ENCODE results near the gene THSD4.

The THSD4 gene

DNA sequence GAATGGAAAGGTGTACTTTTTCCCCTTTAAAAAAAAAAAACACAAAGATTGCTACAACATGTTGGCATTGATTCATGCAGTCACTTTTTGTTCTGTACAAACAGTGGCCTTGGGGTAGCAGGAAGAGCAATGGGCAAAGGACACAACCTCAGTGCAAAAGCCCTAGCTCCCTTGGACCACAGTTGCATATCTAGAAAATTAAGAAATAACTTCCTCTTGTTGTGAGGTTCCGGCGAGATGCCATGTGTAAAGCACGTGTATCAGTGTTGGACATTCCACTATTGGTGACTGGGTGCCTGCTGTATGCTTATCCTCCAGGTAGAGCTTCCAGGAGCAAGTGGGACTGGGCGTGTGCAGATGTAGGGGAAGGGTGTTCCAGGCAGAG is 164.5 kb downstream of the THSD4 start:
- H3K27me3 ChIP-seq (ENCODE audit: low read depth, low read length) = peaks cover 26% of the 10 kb centered on the region

DNA sequence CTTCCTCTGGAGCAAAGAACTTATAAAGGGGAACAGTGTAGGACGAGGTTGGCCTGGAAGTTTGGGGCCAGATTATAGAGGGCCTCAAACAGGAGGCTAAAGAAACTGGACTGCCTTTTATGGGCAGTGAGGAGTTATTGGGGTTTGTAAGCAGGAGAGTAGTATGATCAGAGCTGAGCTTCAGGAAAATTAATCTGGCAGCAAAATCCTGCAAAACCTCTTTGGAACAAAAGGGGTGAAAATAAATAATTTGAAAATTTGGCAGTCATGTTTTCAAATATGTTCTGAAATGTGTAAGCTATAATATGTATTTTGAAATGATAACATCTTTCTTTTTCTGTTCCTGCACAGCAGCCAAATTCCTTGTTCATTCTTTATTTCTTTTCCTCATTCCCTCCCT is 164.9 kb downstream of the THSD4 start:
- TF ChIP-seq, protein P1, sequence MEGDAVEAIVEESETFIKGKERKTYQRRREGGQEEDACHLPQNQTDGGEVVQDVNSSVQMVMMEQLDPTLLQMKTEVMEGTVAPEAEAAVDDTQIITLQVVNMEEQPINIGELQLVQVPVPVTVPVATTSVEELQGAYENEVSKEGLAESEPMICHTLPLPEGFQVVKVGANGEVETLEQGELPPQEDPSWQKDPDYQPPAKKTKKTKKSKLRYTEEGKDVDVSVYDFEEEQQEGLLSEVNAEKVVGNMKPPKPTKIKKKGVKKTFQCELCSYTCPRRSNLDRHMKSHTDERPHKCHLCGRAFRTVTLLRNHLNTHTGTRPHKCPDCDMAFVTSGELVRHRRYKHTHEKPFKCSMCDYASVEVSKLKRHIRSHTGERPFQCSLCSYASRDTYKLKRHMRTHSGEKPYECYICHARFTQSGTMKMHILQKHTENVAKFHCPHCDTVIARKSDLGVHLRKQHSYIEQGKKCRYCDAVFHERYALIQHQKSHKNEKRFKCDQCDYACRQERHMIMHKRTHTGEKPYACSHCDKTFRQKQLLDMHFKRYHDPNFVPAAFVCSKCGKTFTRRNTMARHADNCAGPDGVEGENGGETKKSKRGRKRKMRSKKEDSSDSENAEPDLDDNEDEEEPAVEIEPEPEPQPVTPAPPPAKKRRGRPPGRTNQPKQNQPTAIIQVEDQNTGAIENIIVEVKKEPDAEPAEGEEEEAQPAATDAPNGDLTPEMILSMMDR (IDR thresholded peaks at IDR 0.05; ENCODE audit: low read depth, low read length) = no peak
- no peak for TF ChIP-seq EZH2phosphoT487 (IDR thresholded peaks at IDR 0.05; ENCODE audit: low read depth)
- Histone ChIP-seq H3K9me3 (ENCODE audit: insufficient read depth, low read length) (no peaks in the 10 kb centered on the region), H3K4me3 (ENCODE audit: low read length) (no peak overlapping the region), H2AFZ (ENCODE audit: low read depth, low read length) (no peak overlapping the region), H3K27me3 (ENCODE audit: low read depth, low read length) (peaks cover 29% of the 10 kb centered on the region), H3K9ac (ENCODE audit: low read length) (no peak overlapping the region), H3K4me2 (ENCODE audit: low read length) (no peak overlapping the region), H3K79me2 (ENCODE audit: low read length) (no peaks in the 10 kb centered on the region), H3K27ac (ENCODE audit: low read length) (no peak overlapping the region), H3K4me1 (ENCODE audit: low read length) (no peaks in the 10 kb centered on the region), H4K20me1 (ENCODE audit: insufficient read depth, low read length) (no peaks in the 10 kb centered on the region), H3K36me3 (replicated peaks; ENCODE audit: low read depth, low read length) (no peaks in the 10 kb centered on the region)

More for the DNA sequence above, 164.5 kb downstream of the THSD4 start:
- Histone ChIP-seq H3K9ac (ENCODE audit: low read length) (no peak overlapping the region), H3K4me3 (ENCODE audit: low read length) (no peak overlapping the region), H3K79me2 (ENCODE audit: low read length) (no peaks in the 10 kb centered on the region), H3K4me1 (ENCODE audit: low read length) (no peaks in the 10 kb centered on the region), H3K36me3 (replicated peaks; ENCODE audit: low read depth, low read length) (no peaks in the 10 kb centered on the region), H4K20me1 (ENCODE audit: insufficient read depth, low read length) (no peaks in the 10 kb centered on the region), H3K9me3 (ENCODE audit: insufficient read depth, low read length) (no peaks in the 10 kb centered on the region), H2AFZ (ENCODE audit: low read depth, low read length) (no peak overlapping the region), H3K27ac (ENCODE audit: low read length) (no peak overlapping the region), H3K4me2 (ENCODE audit: low read length) (no peak overlapping the region)
- TF ChIP-seq EZH2phosphoT487 (IDR thresholded peaks at IDR 0.05; ENCODE audit: low read depth) = no peak
- TF ChIP-seq, protein P1 (IDR thresholded peaks at IDR 0.05; ENCODE audit: low read depth, low read length) = no peak

DNA sequence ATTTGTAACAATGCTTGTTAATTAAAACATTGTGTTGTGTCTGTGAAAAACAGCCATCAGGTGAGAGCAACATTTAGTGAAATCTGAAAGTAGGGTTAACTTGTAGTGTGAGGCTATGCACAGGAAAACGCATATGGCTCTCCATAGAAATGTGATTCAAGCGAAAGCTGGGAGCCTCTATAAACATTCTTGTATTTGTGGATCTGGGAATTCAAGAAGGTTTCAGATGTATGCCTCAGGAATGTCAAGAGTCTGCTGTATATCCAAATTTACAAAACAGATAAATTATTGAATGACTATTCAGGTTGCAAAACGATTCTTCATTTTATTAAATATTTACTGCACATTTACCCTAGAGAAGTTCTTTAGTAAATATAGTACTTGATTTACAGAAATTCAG is 166.0 kb downstream of the THSD4 start:
- H3K36me3 ChIP-seq (replicated peaks; ENCODE audit: low read depth, low read length) = no peaks in the 10 kb centered on the region
- no peak overlapping the region for H3K9ac ChIP-seq (ENCODE audit: low read length)
- no peaks in the 10 kb centered on the region for H4K20me1 ChIP-seq (ENCODE audit: insufficient read depth, low read length)
- no peak overlapping the region for H2AFZ ChIP-seq (ENCODE audit: low read depth, low read length)
- H3K27me3 ChIP-seq (ENCODE audit: low read depth, low read length) = peaks cover 31% of the 10 kb centered on the region
- H3K79me2 ChIP-seq (ENCODE audit: low read length) = no peaks in the 10 kb centered on the region
- H3K4me2 ChIP-seq (ENCODE audit: low read length) = no peak overlapping the region
- TF ChIP-seq EZH2phosphoT487 (IDR thresholded peaks at IDR 0.05; ENCODE audit: low read depth) = no peak
- TF ChIP-seq, protein P1 (IDR thresholded peaks at IDR 0.05; ENCODE audit: low read depth, low read length) = no peak
- H3K9me3 ChIP-seq (ENCODE audit: insufficient read depth, low read length) = no peaks in the 10 kb centered on the region
- no peak overlapping the region for H3K27ac ChIP-seq (ENCODE audit: low read length)
- no peaks in the 10 kb centered on the region for H3K4me1 ChIP-seq (ENCODE audit: low read length)
- H3K4me3 ChIP-seq (ENCODE audit: low read length) = no peak overlapping the region

DNA sequence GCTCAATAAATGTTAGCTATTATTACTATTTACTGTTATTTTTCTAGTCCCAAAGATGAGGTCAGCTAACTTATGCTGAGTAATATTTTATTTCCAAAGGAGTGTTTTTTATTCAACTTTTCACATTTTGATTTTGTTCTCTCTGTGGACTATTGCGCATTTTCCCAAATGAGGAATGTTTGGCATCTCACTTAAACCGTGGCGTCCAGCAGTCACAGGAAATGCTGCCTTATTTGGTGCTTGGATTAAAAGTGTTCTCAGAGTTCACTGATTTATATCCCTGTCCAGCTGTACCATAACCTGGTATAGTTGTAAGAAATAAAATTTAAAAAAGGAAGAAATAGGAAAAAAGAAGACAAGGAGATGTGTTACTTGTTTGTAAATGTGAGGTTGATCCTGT is 166.8 kb downstream of the THSD4 start:
- Histone ChIP-seq H3K27me3 (ENCODE audit: low read depth, low read length) (peaks cover 35% of the 10 kb centered on the region), H3K4me2 (ENCODE audit: low read length) (no peak overlapping the region), H3K4me1 (ENCODE audit: low read length) (no peaks in the 10 kb centered on the region), H3K9me3 (ENCODE audit: insufficient read depth, low read length) (no peaks in the 10 kb centered on the region), H3K4me3 (ENCODE audit: low read length) (no peak overlapping the region), H3K9ac (ENCODE audit: low read length) (no peak overlapping the region), H3K36me3 (replicated peaks; ENCODE audit: low read depth, low read length) (no peaks in the 10 kb centered on the region), H3K79me2 (ENCODE audit: low read length) (no peaks in the 10 kb centered on the region), H4K20me1 (ENCODE audit: insufficient read depth, low read length) (no peaks in the 10 kb centered on the region), H2AFZ (ENCODE audit: low read depth, low read length) (no peak overlapping the region), H3K27ac (ENCODE audit: low read length) (no peak overlapping the region)
- TF ChIP-seq, protein P1 (IDR thresholded peaks at IDR 0.05; ENCODE audit: low read depth, low read length) = no peak
- TF ChIP-seq EZH2phosphoT487 (IDR thresholded peaks at IDR 0.05; ENCODE audit: low read depth) = no peak

All from OCI-LY3 (cell line).